NB4 (cell line): ENCODE results near the gene FOXP1.

ENCODE experiments used
- DNase-seq: peaks from one replicate; pipeline ENCODE4 v3.0.0; 2010; ENCODE audit warnings: low read depth
- H3K4me3 ChIP-seq: one replicate; pipeline ENCODE4 v1.5.1; 2011; ENCODE audit warnings: mild to moderate bottlenecking, low read depth, low read length, moderate library complexity
- MYC ChIP-seq: IDR thresholded peaks from 2 replicates; pipeline ENCODE4 v1.6.1; 2011; ENCODE audit warnings: low read depth, low read length
- POLR2A ChIP-seq: IDR thresholded peaks from 2 replicates; pipeline ENCODE4 v1.6.1; 2011; ENCODE audit warnings: mild to moderate bottlenecking; ENCODE audit not compliant: insufficient read length; ENCODE audit errors: extremely low read depth
- TF ChIP-seq, protein P1 (sequence below): IDR thresholded peaks from 2 replicates; pipeline ENCODE4 v1.6.1; 2011; ENCODE audit warnings: low read depth, low read length
- TF ChIP-seq, protein P2 (sequence below): IDR thresholded peaks from one replicate; pipeline ENCODE4 v1.5.1; 2012; ENCODE audit warnings: low read depth, low read length

The FOXP1 gene

DNA sequence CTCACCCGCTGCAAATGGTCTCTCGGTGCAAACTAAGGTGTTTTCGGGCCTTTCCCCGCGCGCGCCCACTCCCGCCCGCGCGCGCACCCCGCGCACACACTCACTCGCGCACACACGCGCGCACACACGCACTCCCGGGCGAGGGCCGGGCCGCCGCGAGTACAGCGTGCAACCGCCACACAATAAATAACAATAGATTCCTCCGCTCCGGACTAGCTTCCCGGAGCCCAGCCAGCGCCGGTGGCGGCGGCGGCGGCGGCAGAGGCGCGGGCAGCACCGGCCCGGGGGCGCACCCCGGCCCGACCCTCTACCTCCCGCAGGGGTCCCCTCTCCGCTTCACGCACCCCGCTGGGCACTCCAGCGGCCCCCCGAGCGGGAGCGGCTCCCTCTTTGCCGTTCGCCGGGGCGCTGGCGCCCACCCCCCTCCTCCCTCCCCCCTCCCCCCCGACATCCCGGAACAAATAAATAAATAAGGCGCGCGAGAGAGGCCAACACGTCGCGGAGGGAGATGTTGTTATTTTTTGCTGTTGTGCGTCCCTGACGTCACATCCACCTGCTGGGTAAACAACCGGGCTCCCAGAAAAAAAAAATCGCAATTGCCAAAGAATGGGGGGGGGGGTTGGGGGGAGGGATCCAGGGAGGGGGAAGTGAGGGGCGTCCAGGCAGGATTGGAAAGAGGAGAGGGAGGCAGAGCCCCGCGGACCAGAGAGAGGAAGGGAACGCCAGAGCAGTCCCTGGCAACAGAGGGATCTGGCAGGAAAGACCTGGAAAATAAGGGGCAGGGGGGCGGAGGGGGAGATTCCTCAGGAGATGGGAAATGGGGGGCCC, at the start of gene FOXP1:
FOXP1 (minus strand) TSS at position 163 of the 828 bp plus-strand sequence. CDS start 385,347 bp downstream, outside the sequence.
- DNase-seq = peak; percentile 84
- TF ChIP-seq MYC (no peak; the same call in none of the 2 replicates), POLR2A (peak; percentile 46)
- TF ChIP-seq, protein P1, sequence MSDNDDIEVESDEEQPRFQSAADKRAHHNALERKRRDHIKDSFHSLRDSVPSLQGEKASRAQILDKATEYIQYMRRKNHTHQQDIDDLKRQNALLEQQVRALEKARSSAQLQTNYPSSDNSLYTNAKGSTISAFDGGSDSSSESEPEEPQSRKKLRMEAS = no peak; the same call in 1 of the 2 replicates
- TF ChIP-seq, protein P2, sequence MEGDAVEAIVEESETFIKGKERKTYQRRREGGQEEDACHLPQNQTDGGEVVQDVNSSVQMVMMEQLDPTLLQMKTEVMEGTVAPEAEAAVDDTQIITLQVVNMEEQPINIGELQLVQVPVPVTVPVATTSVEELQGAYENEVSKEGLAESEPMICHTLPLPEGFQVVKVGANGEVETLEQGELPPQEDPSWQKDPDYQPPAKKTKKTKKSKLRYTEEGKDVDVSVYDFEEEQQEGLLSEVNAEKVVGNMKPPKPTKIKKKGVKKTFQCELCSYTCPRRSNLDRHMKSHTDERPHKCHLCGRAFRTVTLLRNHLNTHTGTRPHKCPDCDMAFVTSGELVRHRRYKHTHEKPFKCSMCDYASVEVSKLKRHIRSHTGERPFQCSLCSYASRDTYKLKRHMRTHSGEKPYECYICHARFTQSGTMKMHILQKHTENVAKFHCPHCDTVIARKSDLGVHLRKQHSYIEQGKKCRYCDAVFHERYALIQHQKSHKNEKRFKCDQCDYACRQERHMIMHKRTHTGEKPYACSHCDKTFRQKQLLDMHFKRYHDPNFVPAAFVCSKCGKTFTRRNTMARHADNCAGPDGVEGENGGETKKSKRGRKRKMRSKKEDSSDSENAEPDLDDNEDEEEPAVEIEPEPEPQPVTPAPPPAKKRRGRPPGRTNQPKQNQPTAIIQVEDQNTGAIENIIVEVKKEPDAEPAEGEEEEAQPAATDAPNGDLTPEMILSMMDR = no peak
- H3K4me3 ChIP-seq = peak within 1 kb of the TSS; percentile 86

DNA sequence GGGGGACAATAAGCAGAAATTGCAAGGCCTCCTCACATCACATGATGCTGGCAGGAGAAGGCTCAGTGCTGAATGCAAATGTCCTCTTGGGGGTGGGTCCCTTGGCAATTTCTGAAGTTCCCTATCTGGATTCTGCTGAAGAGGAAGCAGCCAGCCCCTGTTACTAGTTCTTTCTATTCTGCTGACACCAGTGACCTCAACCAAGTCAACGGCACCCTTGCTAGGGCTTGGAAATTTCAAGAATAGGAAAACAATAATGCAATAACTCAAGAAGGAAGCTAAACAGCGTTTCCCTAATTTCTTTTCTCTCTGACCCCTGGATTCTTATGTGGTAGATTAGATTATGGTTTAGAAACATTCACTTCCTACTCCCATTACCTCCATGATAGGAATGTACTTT, 46.2 kb upstream of the FOXP1 start:
- peak; percentile 46 for DNase-seq
- no peak for TF ChIP-seq MYC
- no peak for TF ChIP-seq POLR2A
- TF ChIP-seq, protein P1 = no peak
- TF ChIP-seq, protein P2 = no peak
- H3K4me3 ChIP-seq = no peak overlapping the region

DNA sequence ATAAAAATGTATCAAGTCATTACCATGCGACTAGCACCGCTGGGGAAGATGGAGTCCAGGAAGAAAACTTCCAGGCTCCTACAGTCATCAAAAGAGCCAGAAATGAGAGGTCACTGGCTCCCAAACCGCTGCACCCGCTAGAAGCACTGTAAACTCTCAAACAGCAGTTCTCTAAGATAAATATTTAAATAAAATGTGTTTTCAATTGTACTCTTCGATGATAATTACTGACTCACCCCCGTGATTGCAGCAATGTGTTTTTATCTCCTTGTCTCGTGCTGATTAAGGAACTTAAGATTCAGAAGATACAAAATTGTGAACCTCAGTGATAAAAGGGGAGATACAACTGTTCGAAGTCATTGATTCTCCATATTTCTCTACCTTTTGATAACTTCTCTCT, 45.8 kb upstream of the FOXP1 start:
- DNase-seq = no peak
- TF ChIP-seq POLR2A (no peak), MYC (no peak)
- TF ChIP-seq, protein P1 = no peak
- TF ChIP-seq, protein P2 = no peak
- no peak overlapping the region for H3K4me3 ChIP-seq

DNA sequence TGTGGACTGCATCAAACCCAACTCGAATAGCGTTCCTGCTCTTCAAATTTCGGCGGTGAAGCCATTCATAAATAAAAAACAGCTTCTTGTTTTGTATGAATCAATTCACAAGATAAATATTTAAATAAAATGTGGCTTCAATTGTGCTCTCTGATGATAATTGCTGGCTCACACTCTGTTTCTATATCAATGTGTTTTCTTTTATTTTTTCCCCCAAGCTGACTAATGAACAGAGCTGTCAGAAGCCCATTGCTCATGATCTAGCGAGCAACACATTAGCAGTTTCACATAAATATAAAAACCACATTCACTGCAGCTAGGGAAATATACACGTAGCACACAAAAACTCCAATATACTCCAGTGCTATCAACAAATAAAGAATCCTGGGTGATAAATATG, 45.0 kb upstream of the FOXP1 start:
- TF ChIP-seq, protein P1 = no peak
- no peak for TF ChIP-seq POLR2A
- TF ChIP-seq, protein P2 = no peak
- no peak overlapping the region for H3K4me3 ChIP-seq
- no peak for DNase-seq

DNA sequence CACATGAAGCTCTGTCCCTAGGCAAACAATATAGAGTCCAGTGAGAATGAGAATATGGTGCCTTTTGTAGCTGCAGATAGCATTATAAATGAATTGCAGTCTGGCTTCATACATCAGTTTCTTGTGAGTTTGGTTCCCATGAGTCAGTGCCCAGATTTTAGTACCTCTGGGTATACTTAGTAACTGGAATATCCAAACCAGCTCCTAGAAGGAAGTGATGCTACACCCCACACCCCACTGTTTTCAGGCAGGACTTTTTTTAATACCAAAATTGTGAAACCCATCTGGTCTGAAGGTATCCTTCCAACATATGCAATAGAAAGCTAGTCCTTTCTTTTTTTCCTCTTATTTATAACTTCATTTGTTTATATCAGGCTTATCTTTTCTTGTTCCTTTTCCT, 42.1 kb upstream of the FOXP1 start:
- TF ChIP-seq, protein P2 = no peak
- TF ChIP-seq, protein P1 = no peak
- TF ChIP-seq MYC (no peak), POLR2A (no peak)
- no peak for DNase-seq
- H3K4me3 ChIP-seq = no peak overlapping the region
